Measurements from ENCODE around the gene DMKN.

The DMKN gene

GRCh38 chr19:35506011-35506410 lies 7.4 kb downstream of the DMKN start:
- Histone ChIP-seq H4K5ac (ENCODE audit: low read length) (no peak overlapping the region), H3K79me2 (ENCODE audit: control insufficient read depth, insufficient read depth, low read length) (peaks cover 28% of the 10 kb centered on the region), H3K18ac (ENCODE audit: low read length) (no peak overlapping the region), H3K23ac (ENCODE audit: low read length) (no peak overlapping the region), H3K36me3 (ENCODE audit: control insufficient read depth, insufficient read depth, low read length) (peaks cover 12% of the 10 kb centered on the region), H2BK5ac (ENCODE audit: low read length) (no peak overlapping the region), H3K27me3 (ENCODE audit: insufficient read depth, low read length, poor library complexity) (no peaks in the 10 kb centered on the region), H3K56ac (ENCODE audit: low read length) (no peak overlapping the region), H3K9ac (ENCODE audit: low read length) (no peak overlapping the region), H4K8ac (ENCODE audit: low read depth, low read length) (no peak overlapping the region), H3K4me1 (ENCODE audit: control insufficient read depth, low read depth, low read length) (no peaks in the 10 kb centered on the region), H3K4me2 (ENCODE audit: low read length) (no peak overlapping the region), H2BK15ac (replicated peaks; ENCODE audit: low read depth) (no peak overlapping the region), H2BK120ac (ENCODE audit: low read depth, low read length) (no peak overlapping the region), H2AK5ac (ENCODE audit: low read length) (no peak overlapping the region), H3K27ac (ENCODE audit: low read depth, low read length) (no peak overlapping the region), H3K4ac (ENCODE audit: low read depth, low read length) (no peak overlapping the region), H3K79me1 (ENCODE audit: low read length) (peaks cover 22% of the 10 kb centered on the region), H3K4me3 (ENCODE audit: low read length) (no peak overlapping the region)
- no peak for DNase-seq
- no CpG with 5 or more reads among the region's 7 CpGs for WGBS (ENCODE audit: extremely low coverage, insufficient coverage, low lambda C conversion rate)

GRCh38 chr19:35502751-35503150 lies 10.7 kb downstream of the DMKN start:
- Histone ChIP-seq H4K5ac (ENCODE audit: low read length) (no peak overlapping the region), H2AK5ac (ENCODE audit: low read length) (no peak overlapping the region), H3K36me3 (ENCODE audit: control insufficient read depth, insufficient read depth, low read length) (peaks cover 23% of the 10 kb centered on the region), H3K79me2 (ENCODE audit: control insufficient read depth, insufficient read depth, low read length) (peaks cover 13% of the 10 kb centered on the region), H4K8ac (ENCODE audit: low read depth, low read length) (no peak overlapping the region), H2BK120ac (ENCODE audit: low read depth, low read length) (no peak overlapping the region), H3K27me3 (ENCODE audit: insufficient read depth, low read length, poor library complexity) (no peaks in the 10 kb centered on the region), H2BK5ac (ENCODE audit: low read length) (no peak overlapping the region), H3K18ac (ENCODE audit: low read length) (no peak overlapping the region), H2BK15ac (replicated peaks; ENCODE audit: low read depth) (no peak overlapping the region), H3K4me3 (ENCODE audit: low read length) (no peak overlapping the region), H3K79me1 (ENCODE audit: low read length) (peaks cover 15% of the 10 kb centered on the region), H3K56ac (ENCODE audit: low read length) (no peak overlapping the region), H3K23ac (ENCODE audit: low read length) (no peak overlapping the region), H3K4ac (ENCODE audit: low read depth, low read length) (no peak overlapping the region), H3K27ac (ENCODE audit: low read depth, low read length) (no peak overlapping the region), H3K4me1 (ENCODE audit: control insufficient read depth, low read depth, low read length) (no peaks in the 10 kb centered on the region), H3K9ac (ENCODE audit: low read length) (no peak overlapping the region), H3K4me2 (ENCODE audit: low read length) (no peak overlapping the region)
- DNase-seq: no peak
- no CpG with 5 or more reads among the region's 4 CpGs for WGBS (ENCODE audit: extremely low coverage, insufficient coverage, low lambda C conversion rate)

- Histone ChIP-seq H3K4ac (ENCODE audit: low read depth, low read length) (no peak overlapping the region), H3K23ac (ENCODE audit: low read length) (no peak overlapping the region), H3K36me3 (ENCODE audit: control insufficient read depth, insufficient read depth, low read length) (peaks cover 23% of the 10 kb centered on the region), H3K9ac (ENCODE audit: low read length) (no peak overlapping the region), H3K18ac (ENCODE audit: low read length) (no peak overlapping the region), H4K8ac (ENCODE audit: low read depth, low read length) (no peak overlapping the region), H3K4me3 (ENCODE audit: low read length) (no peak overlapping the region), H3K27ac (ENCODE audit: low read depth, low read length) (no peak overlapping the region), H3K56ac (ENCODE audit: low read length) (no peak overlapping the region), H2BK15ac (replicated peaks; ENCODE audit: low read depth) (no peak overlapping the region), H3K4me1 (ENCODE audit: control insufficient read depth, low read depth, low read length) (no peaks in the 10 kb centered on the region), H2BK5ac (ENCODE audit: low read length) (no peak overlapping the region), H2AK5ac (ENCODE audit: low read length) (no peak overlapping the region), H2BK120ac (ENCODE audit: low read depth, low read length) (no peak overlapping the region), H3K79me1 (ENCODE audit: low read length) (peaks cover 10% of the 10 kb centered on the region), H3K27me3 (ENCODE audit: insufficient read depth, low read length, poor library complexity) (no peaks in the 10 kb centered on the region), H4K5ac (ENCODE audit: low read length) (no peak overlapping the region), H3K79me2 (ENCODE audit: control insufficient read depth, insufficient read depth, low read length) (peaks cover 5% of the 10 kb centered on the region), H3K4me2 (ENCODE audit: low read length) (no peak overlapping the region)
- WGBS (ENCODE audit: extremely low coverage, insufficient coverage, low lambda C conversion rate): no CpG with 5 or more reads among the region's 15 CpGs
- peak; percentile 59 for DNase-seq
These were observed 11.8 kb downstream of the DMKN start for GRCh38 chr19:35501684-35502083.

GRCh38 chr19:35500611-35501010 lies 12.8 kb downstream of the DMKN start:
- H3K23ac ChIP-seq (ENCODE audit: low read length): no peak overlapping the region
- no peak overlapping the region for H3K4ac ChIP-seq (ENCODE audit: low read depth, low read length)
- no peak overlapping the region for H3K18ac ChIP-seq (ENCODE audit: low read length)
- H4K5ac ChIP-seq (ENCODE audit: low read length): no peak overlapping the region
- no peaks in the 10 kb centered on the region for H3K4me1 ChIP-seq (ENCODE audit: control insufficient read depth, low read depth, low read length)
- peaks cover 20% of the 10 kb centered on the region for H3K36me3 ChIP-seq (ENCODE audit: control insufficient read depth, insufficient read depth, low read length)
- no peaks in the 10 kb centered on the region for H3K27me3 ChIP-seq (ENCODE audit: insufficient read depth, low read length, poor library complexity)
- no peak overlapping the region for H2AK5ac ChIP-seq (ENCODE audit: low read length)
- H3K79me1 ChIP-seq (ENCODE audit: low read length): peaks cover 2% of the 10 kb centered on the region
- no peak overlapping the region for H2BK5ac ChIP-seq (ENCODE audit: low read length)
- no peak overlapping the region for H3K4me2 ChIP-seq (ENCODE audit: low read length)
- no peak overlapping the region for H3K56ac ChIP-seq (ENCODE audit: low read length)
- no peak overlapping the region for H2BK120ac ChIP-seq (ENCODE audit: low read depth, low read length)
- H3K27ac ChIP-seq (ENCODE audit: low read depth, low read length): no peak overlapping the region
- H2BK15ac ChIP-seq (replicated peaks; ENCODE audit: low read depth): no peak overlapping the region
- no peak overlapping the region for H4K8ac ChIP-seq (ENCODE audit: low read depth, low read length)
- H3K9ac ChIP-seq (ENCODE audit: low read length): no peak overlapping the region
- H3K4me3 ChIP-seq (ENCODE audit: low read length): no peak overlapping the region
- no peak for DNase-seq
- no CpG with 5 or more reads among the region's 10 CpGs for WGBS (ENCODE audit: extremely low coverage, insufficient coverage, low lambda C conversion rate)
- H3K79me2 ChIP-seq (ENCODE audit: control insufficient read depth, insufficient read depth, low read length): no peaks in the 10 kb centered on the region

- DNase-seq: no peak
- H2AK5ac ChIP-seq (ENCODE audit: low read length): no peak overlapping the region
- H3K27ac ChIP-seq (ENCODE audit: low read depth, low read length): no peak overlapping the region
- no peak overlapping the region for H3K9ac ChIP-seq (ENCODE audit: low read length)
- no peaks in the 10 kb centered on the region for H3K27me3 ChIP-seq (ENCODE audit: insufficient read depth, low read length, poor library complexity)
- H3K4ac ChIP-seq (ENCODE audit: low read depth, low read length): no peak overlapping the region
- no CpG with 5 or more reads among the region's 9 CpGs for WGBS (ENCODE audit: extremely low coverage, insufficient coverage, low lambda C conversion rate)
- H3K4me1 ChIP-seq (ENCODE audit: control insufficient read depth, low read depth, low read length): no peaks in the 10 kb centered on the region
- no peak overlapping the region for H4K8ac ChIP-seq (ENCODE audit: low read depth, low read length)
- H3K56ac ChIP-seq (ENCODE audit: low read length): no peak overlapping the region
- H2BK120ac ChIP-seq (ENCODE audit: low read depth, low read length): no peak overlapping the region
- no peak overlapping the region for H2BK5ac ChIP-seq (ENCODE audit: low read length)
- H3K79me1 ChIP-seq (ENCODE audit: low read length): no peaks in the 10 kb centered on the region
- no peak overlapping the region for H3K4me3 ChIP-seq (ENCODE audit: low read length)
- H2BK15ac ChIP-seq (replicated peaks; ENCODE audit: low read depth): no peak overlapping the region
- H3K79me2 ChIP-seq (ENCODE audit: control insufficient read depth, insufficient read depth, low read length): no peaks in the 10 kb centered on the region
- no peak overlapping the region for H3K4me2 ChIP-seq (ENCODE audit: low read length)
- H4K5ac ChIP-seq (ENCODE audit: low read length): no peak overlapping the region
- H3K36me3 ChIP-seq (ENCODE audit: control insufficient read depth, insufficient read depth, low read length): peaks cover 14% of the 10 kb centered on the region
- no peak overlapping the region for H3K23ac ChIP-seq (ENCODE audit: low read length)
- H3K18ac ChIP-seq (ENCODE audit: low read length): no peak overlapping the region
These were observed 14.4 kb downstream of the DMKN start for GRCh38 chr19:35498984-35499527.

- Histone ChIP-seq H4K8ac (ENCODE audit: low read depth, low read length) (no peak overlapping the region), H3K79me2 (ENCODE audit: control insufficient read depth, insufficient read depth, low read length) (no peaks in the 10 kb centered on the region), H2BK5ac (ENCODE audit: low read length) (no peak overlapping the region), H3K18ac (ENCODE audit: low read length) (no peak overlapping the region), H4K5ac (ENCODE audit: low read length) (no peak overlapping the region), H3K4me2 (ENCODE audit: low read length) (no peak overlapping the region), H3K4me3 (ENCODE audit: low read length) (no peak overlapping the region), H3K23ac (ENCODE audit: low read length) (no peak overlapping the region), H3K4me1 (ENCODE audit: control insufficient read depth, low read depth, low read length) (no peaks in the 10 kb centered on the region), H3K9ac (ENCODE audit: low read length) (no peak overlapping the region), H3K4ac (ENCODE audit: low read depth, low read length) (no peak overlapping the region), H3K56ac (ENCODE audit: low read length) (no peak overlapping the region), H3K36me3 (ENCODE audit: control insufficient read depth, insufficient read depth, low read length) (peaks cover 14% of the 10 kb centered on the region), H2BK15ac (replicated peaks; ENCODE audit: low read depth) (no peak overlapping the region), H3K27me3 (ENCODE audit: insufficient read depth, low read length, poor library complexity) (no peaks in the 10 kb centered on the region), H2AK5ac (ENCODE audit: low read length) (no peak overlapping the region), H3K79me1 (ENCODE audit: low read length) (no peaks in the 10 kb centered on the region), H3K27ac (ENCODE audit: low read depth, low read length) (no peak overlapping the region), H2BK120ac (ENCODE audit: low read depth, low read length) (no peak overlapping the region)
- no CpG with 5 or more reads among the region's 3 CpGs for WGBS (ENCODE audit: extremely low coverage, insufficient coverage, low lambda C conversion rate)
- DNase-seq: no peak
These were observed 15.2 kb downstream of the DMKN start for GRCh38 chr19:35498220-35498619.

Measured in mesendoderm (in vitro differentiated cells).